NCI-H1930 (cell line): ENCODE results near the gene SAMD4B.
"Not testable (repeated sequence)": the region's sequence is repeated elsewhere in the genome, so short reads cannot be mapped to it uniquely, and the experiment has no call there.

ENCODE experiments used
- DNase-seq, 2 experiments: peaks; one replicate each; lab custom pipeline; 2025; lab: John Stamatoyannopoulos, UW

SAMD4B gene

GRCh38 chr19:39314016-39314728 is 28.0 kb upstream of the SAMD4B start:
- DNase-seq: no peak

GRCh38 chr19:39315933-39316332 is 26.3 kb upstream of the SAMD4B start:
- DNase-seq: no peak

GRCh38 chr19:39316627-39317321 is 25.4 kb upstream of the SAMD4B start:
- DNase-seq: no peak

GRCh38 chr19:39317476-39317875 is 24.7 kb upstream of the SAMD4B start:
- DNase-seq: no peak

- no peak for DNase-seq
Observed at GRCh38 chr19:39318071-39318470, 24.1 kb upstream of the SAMD4B start.

GRCh38 chr19:39318690-39319089 is 23.5 kb upstream of the SAMD4B start:
- no peak for DNase-seq

GRCh38 chr19:39319098-39319891 is 22.9 kb upstream of the SAMD4B start:
- no peak for DNase-seq

GRCh38 chr19:39319892-39320248 is 22.4 kb upstream of the SAMD4B start:
- no peak for DNase-seq

- no peak for DNase-seq
Observed at GRCh38 chr19:39321117-39321831, 20.9 kb upstream of the SAMD4B start.

GRCh38 chr19:39321832-39322176 is 20.4 kb upstream of the SAMD4B start:
- DNase-seq: no peak

GRCh38 chr19:39324242-39324842 is 17.9 kb upstream of the SAMD4B start:
- no peak for DNase-seq

GRCh38 chr19:39325778-39326665 is 16.2 kb upstream of the SAMD4B start:
- DNase-seq: no peak

- no peak for DNase-seq
Observed at GRCh38 chr19:39327363-39328045, 14.7 kb upstream of the SAMD4B start.

GRCh38 chr19:39328046-39328705 is 14.0 kb upstream of the SAMD4B start:
- DNase-seq: peak; percentile 61 to 77

- no peak for DNase-seq
Observed at GRCh38 chr19:39329948-39330347, 12.3 kb upstream of the SAMD4B start.

- DNase-seq: no peak
Observed at GRCh38 chr19:39332293-39332692, 9.9 kb upstream of the SAMD4B start.

GRCh38 chr19:39332738-39333137 is 9.5 kb upstream of the SAMD4B start:
- DNase-seq: not testable (repeated sequence)

GRCh38 chr19:39333507-39333906 is 8.7 kb upstream of the SAMD4B start:
- no peak for DNase-seq

GRCh38 chr19:39334444-39334976 is 7.7 kb upstream of the SAMD4B start:
- DNase-seq: no peak

- DNase-seq: no peak
Observed at GRCh38 chr19:39335168-39335548, 7.1 kb upstream of the SAMD4B start.
